Measurements from ENCODE around the gene MAFF.

Gene MAFF

DNA sequence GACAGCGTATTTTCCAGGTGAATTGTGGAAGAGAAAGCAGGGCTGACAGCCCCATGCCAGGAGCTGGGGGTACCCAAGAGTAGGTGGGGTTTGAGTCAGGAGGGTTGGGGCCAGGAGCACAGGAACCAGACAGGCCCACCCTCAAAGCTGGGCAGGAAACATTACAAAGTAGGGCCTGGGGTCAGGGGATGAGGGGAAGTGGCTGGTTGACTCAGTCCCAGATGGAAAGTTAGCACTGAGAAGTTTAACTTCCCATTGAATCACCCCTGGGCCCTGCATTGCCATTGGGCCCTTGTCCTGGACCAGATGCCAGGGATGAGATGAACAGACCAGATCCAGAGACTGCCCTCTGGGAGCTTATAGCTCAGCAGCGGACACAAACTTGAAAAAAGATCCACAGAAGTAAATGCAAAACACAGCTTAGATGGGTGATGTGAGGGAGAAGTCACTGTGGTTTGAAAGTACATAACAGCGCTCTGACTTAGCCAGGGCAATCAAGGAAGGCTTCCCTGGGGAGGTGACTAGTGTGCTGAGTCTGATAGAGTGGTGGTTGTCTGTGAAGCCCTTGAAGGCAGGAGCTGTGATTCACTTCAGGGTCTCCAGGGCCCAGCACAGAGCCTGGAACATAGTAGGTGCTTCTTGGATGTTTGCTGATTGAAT is 2.2 kb downstream of the MAFF start:
- no peak for DNase-seq (ENCODE audit: low spot score)

DNA sequence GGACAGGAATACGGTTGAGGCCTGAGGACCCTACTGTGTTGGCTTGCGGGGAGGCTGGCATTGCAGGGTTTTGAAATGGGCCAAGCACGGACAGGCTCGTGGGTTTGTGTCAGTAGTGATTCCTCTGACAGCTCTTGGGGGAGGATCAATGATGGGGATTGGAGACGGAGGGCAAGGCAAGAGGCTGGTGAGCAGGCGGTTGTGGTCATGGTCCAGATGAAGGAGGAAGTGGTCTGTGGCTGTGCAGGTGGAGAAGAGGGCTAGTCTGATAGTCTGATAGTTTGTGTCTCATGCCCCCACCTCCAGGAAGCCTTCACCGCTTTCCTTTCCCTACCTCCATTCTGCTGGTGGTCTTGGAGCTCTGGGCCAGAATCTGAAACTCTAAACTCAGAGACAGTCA is 3.0 kb downstream of the MAFF start:
- DNase-seq (ENCODE audit: low spot score) = no peak

DNA sequence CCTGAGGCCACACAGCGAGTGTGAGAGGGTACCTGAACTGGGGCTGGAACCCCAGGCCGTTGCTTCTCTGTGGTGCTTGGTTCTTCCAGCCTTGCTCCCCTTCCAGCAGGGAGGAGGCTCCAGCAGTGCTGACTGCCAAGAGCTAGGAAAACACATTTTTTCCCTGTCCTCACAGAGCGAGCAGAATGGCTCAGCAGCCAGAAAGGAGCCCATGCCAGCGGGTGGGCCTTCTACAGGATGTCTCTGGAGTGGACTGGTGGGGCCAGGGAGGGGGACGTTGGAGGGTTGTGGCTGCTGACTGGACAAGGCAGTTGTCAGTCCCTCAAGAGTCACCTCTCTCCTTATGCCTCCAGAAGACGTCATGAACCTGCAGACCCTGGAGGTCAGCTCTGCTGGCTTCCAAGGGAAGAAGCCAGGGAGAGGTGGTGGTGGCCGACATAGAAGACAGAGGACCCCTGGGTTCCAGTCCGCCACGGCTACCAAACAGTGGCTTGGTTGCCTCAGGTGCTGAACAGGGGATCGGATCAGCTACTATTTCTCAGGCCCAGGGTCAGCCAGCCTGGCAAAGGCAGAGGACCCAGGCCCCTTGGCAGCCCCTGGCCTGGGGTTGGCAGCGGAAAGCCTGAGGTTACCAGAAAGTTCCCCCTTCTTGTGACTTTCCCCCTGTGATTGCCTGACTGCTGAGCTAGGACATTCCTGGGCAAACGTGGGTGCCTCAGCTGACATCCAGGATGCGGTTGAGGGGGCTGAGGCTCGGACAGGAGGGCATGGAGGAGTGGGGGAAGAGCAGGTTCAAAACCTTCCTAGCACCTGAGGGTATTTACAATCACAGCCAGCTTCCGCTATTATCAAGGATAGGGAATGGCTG is 3.7 kb downstream of the MAFF start:
- no peak for DNase-seq (ENCODE audit: low spot score)

DNA sequence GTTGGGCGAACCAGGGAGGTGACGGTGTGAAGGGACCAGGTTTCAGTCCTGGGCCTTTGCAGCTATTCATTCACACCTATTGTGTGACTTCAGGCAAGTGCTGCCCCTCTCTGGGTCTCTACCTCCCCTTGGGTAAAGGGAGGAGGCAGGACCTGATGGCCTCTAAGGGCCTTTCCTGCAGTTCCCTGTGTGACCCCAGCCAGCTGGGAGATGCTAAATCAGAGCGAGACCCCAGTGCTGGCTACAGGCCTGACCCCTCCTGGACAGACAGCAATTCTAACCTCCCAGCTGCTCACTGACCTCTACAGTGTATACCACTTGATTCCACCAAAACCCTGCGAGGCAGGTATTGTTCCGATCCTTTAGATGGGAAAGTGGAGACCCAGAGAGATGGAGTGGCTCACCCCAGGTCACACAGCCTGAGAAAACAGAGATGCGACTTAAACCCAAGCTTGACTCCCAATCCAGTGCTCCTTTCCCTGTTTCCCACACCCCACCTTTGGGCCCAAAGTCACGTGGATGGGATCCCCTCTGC is 6.2 kb downstream of the MAFF start:
- no peak for DNase-seq (ENCODE audit: low spot score)

DNA sequence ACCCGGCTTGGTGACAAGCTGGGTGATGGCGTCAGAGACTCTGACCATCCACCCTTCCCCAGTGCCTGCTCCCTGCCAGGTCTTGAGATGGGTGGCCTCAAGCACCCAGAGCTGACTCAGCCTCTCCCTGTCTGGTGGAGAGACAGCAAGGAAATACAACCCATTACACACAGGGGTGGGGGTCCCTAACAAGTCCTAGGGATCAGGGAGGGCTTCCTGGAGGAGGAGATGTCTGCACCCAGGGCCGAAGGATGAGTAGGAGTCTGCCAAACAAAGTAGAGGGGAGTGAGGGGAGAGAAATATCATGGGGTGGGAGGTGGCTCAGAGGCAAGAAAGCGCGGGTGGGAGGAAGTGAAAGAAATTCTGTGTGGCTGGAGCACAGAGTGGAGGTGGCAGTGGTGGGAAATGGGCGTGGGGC is 6.8 kb downstream of the MAFF start:
- DNase-seq (ENCODE audit: low spot score) = no peak

- no peak for DNase-seq (ENCODE audit: low spot score)
These were observed 9.8 kb downstream of the MAFF start for GRCh38 chr22:38211556-38211955.

GRCh38 chr22:38212442-38212841 is 10.6 kb downstream of the MAFF start:
- DNase-seq (ENCODE audit: low spot score) = no peak

DNA sequence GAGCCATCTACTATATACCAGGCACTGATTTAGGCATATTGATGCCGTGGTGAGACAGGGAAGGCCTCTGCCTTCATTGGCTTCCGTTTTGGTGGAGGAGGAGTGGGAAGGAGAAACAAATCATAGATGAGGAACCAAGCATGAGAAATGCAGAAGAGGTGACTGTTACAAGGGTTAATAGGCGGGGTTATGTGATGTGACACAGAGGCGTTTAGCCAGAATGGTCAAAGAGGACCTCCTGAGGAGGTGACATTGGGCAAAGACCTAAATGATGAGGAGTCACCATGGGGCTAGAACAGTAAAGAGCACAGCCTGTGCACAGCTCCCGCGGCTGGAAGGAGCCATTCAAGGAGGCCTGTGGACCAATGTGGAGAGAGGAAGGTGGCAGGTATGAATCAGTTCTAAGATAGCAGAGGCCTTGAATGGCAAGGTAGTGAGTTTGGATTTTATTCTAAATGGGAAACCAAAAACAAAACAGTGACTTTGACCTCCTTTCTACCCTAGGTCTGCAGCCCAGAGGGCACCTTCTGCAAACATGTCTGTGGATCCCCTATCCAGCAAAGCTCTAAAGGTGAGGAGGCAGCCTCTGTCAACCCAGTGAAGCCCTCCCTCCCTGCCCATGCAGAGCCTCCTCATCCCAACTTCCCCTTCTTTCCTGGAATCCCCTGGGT is 11.7 kb downstream of the MAFF start:
- DNase-seq (ENCODE audit: low spot score) = no peak

- DNase-seq (ENCODE audit: low spot score) = no peak
These were observed 12.2 kb downstream of the MAFF start for GRCh38 chr22:38213990-38214301.

DNA sequence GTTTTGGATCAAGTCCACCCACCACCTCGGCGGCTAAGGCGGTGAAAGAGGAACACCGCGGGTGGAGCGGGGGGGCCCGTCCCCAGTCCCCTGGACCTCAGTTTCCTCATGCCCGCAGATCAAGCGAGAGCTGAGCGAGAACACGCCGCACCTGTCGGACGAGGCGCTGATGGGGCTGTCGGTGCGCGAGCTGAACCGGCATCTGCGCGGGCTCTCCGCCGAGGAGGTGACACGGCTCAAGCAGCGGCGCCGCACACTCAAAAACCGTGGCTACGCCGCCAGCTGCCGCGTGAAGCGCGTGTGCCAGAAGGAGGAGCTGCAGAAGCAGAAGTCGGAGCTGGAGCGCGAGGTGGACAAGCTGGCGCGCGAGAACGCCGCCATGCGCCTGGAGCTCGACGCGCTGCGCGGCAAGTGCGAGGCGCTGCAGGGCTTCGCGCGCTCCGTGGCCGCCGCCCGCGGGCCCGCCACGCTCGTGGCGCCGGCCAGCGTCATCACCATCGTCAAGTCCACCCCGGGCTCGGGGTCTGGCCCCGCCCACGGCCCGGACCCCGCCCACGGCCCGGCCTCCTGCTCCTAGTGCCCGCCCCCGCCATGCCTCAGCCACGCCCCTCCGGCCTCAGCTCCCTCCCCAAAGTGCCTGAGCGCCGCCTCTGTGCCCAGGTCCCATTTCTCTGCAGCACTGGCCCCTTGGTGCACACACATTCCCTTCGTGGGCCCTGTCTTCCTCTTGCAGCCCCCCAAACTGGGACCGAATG is 12.7 kb downstream of the MAFF start:
- peak; percentile 86 for DNase-seq (ENCODE audit: low spot score)

DNA sequence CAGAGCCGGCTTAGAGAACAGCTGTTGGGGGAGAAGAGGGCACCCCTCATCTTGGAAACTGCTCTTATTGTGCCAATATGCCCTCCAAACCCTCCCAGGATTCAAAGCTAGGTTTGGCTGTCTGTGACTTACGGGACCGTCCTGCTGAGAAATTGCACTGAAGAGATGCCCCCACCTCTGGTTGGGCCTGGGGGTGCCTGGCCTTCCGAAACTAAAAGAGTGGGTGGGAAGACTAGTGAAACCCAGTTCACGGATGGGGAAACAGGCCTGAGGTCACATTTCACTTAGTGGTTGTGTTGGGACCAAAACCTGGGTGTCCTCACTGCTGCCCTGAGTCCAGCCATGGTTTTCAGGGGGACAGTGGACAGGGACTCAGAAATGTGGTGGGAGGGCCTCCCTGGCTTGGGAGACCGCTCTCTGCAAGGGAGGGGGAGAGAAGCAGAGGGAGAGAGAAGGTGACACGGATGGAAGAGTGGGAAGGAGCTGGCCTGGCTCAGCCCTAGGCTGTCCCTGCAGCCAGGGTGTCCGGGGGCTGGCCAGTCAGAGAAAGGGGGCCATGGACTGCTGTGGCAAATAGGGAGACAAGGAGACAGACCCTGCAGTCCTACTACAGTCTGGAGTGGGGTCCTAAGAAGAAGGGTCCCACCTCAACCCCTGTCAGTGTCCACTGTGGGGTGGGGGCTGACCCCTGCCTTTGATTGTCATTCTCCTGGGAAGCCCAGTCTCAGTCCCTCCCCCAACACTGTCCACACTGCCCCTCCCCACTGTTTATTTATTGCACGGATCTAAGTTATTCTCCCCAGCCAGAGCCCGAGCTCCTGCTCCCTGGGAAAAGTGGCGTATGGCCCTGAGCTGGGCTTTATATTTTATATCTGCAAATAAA is 13.6 kb downstream of the MAFF start:
- DNase-seq (ENCODE audit: low spot score) = no peak

GRCh38 chr22:38218661-38219622 is 17.1 kb downstream of the MAFF start:
- DNase-seq (ENCODE audit: low spot score) = peak; percentile 27

DNA sequence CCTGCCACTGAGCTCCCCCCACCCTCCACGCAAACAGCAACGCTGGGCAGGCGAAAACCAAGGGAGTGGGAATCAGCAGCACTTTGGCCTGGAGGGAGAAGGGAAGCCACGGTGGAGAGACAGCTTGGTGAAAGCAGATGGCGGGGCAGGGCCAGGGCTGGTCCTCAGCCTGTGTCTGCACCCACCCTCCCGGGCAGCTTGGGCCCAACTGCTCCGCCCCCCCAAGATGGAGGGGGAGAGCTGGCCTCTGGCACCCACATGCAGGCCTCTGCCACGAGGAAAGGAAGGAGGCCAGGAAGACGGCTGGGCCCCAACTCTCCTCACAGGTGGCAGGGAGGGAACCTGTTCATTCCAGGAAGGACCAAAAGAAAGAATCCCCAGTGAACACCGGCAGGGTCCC is 17.8 kb downstream of the MAFF start:
- DNase-seq (ENCODE audit: low spot score) = no peak

GRCh38 chr22:38220163-38220562 is 18.4 kb downstream of the MAFF start:
- DNase-seq (ENCODE audit: low spot score) = no peak

GRCh38 chr22:38220653-38221386 is 19.0 kb downstream of the MAFF start:
- no peak for DNase-seq (ENCODE audit: low spot score)

- DNase-seq (ENCODE audit: low spot score) = no peak
These were observed 19.6 kb downstream of the MAFF start for GRCh38 chr22:38221407-38221806.

- no peak for DNase-seq (ENCODE audit: low spot score)
These were observed 20.4 kb downstream of the MAFF start for GRCh38 chr22:38221908-38222796.

DNA sequence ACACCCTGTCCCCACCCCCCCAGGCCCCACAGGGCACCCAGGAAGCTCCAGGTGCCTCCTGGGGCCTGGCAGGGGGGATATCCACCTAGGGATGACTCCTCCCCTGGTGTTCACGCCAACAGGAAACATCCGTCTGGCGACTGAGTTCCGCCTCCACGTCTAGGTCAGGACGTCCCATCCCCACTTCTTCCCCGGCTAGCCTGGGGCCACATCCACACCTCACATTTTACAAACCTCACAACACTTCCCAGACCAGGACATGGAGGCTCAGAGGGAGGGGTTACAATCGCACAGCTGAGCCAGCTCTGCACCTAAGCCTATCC is 21.0 kb downstream of the MAFF start:
- no peak for DNase-seq (ENCODE audit: low spot score)

Data from CD4-positive, alpha-beta T cell treated with Interleukin-2 at 100 ng/mL for 4 hours (primary cell).